Stimulated activated CD4-positive, alpha-beta T cell treated with anti-CD3 and anti-CD28 coated beads, Interleukin-4, amount 100 ng/mL, for 4 hours (primary cell): ENCODE results near the gene LRFN2.

Source experiments
- DNase-seq, 2 experiments: peaks; one replicate each; pipeline ENCODE4 v3.0.0-alpha.2; 2020

Gene LRFN2

DNA sequence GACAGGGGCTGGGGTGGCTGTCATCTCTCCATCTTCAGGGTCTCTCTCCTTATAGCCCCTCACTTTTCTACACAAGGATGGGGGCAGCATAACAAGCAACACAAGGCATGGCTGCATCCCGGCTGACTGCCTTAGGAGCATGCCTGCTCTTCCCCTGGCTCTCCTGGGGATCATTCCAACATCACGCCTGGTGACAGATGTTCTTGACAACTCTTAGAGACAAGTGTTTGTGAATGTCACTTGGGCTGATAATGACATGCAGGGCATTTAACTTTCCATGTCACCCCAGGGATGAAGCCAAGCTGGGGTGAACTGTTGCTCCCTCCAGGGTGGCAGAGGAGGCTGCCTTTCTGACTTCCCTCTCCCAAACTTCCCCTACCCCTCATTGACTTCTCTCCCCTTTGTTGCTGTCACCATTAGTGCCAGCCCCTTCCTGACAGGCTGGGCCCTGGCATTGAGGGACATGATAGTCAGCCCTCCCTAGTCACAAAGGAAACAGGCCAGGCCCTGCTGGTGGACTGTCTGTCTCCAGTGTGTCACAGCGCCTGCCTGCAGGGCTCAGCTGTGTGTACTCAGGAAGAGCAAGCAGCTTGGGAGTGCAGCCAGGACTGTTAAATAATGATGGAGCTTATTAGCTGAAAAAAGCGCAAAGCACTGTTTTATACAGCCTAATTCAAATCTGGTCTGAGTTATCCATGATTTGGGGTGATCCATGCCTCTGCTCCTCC is 161.8 kb downstream of the LRFN2 start:
- DNase-seq, result no peak

DNA sequence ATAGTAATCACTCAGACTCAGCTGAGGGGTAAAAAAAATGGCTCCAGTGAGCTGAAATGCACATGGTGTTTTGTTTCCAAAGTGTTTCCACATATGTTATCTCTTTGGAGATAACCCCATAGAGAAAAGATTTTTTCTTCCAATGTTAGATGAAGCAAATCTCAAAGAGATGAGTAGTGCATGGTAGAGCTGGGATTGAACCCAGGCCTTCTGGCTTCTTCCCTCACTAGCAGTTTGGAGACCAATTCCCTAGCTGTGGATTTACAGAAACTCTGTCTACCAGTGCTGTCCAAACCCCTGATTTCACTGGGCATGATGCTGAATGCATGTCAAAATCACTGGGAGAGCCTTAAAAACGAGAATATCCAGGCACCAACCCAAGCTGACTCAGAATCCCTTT is 165.1 kb downstream of the LRFN2 start:
- no peak for DNase-seq

DNA sequence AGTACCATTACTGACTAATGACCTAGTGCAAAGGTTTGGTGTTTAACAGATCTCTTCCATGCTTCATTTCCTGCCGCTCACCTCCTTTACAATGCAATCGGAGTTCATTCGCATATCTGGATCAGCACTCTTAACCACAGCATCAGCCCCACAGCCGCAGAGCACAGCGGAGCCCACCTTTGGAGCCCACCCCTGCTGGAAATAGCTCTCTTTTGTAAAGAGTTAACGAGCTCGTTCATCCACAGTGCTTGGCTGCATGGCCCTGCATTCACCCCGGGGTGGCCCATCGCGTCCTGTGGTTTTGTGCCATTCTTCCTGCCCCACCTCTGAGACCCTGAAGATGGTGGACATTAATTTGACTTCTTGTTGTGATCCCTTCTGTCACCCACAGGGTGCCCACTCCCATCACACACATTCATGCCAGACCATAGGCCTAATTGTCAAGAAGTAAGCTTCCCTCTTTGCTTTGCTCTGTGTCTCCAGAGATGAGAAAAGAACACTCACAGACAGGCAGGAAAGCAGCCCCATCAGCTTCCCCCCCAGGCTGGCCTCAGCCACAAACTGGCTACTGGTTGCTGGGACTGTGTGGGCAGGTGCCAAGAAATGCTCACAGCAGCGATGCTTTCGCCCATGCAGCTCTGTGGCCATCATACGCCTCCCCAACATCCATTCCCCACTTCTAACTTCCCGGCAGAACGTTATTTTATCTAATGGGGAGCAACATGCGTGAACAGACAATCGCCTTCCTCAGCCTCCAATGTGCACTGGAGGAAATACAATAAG is 167.0 kb downstream of the LRFN2 start:
- DNase-seq, result no peak

DNA sequence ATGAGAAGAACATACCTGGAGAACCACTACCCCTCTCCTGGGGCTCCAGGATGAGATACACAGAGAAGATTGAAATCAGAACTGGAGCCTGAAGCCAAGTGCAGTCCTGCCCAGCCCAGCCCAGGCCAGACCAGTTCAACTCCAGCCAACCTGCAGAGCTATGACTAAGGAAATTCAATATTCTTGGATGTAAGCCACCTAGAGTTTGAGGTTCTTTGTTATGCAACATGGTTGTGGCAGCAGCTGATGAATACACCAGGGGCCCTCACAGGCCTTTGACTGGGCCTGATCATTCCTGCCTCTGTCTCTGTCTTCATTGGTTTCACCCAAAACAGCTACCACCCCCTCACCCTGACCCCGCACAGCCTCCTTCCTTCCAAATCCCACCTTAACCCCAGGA is 167.8 kb downstream of the LRFN2 start:
- no peak for DNase-seq

DNA sequence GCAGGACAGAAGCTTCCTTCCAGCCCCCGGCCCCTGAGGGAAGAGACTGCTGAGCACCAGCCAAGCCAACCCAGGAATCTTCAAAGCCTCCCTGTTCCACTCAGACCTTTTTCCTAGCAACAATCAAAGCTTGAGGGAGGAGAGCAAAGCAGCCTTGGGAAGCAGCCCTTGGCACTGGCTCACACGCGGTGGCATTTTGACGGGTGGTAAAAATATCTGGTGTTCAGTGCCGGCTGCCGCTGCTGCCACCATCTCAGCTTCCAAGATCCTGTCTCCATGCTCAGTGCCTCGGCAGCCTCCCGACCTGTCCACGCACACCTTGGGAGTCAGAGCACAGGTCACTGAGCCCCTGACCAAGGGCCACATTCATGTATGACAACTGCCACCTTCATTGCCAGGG is 170.1 kb downstream of the LRFN2 start:
- DNase-seq, result no peak

DNA sequence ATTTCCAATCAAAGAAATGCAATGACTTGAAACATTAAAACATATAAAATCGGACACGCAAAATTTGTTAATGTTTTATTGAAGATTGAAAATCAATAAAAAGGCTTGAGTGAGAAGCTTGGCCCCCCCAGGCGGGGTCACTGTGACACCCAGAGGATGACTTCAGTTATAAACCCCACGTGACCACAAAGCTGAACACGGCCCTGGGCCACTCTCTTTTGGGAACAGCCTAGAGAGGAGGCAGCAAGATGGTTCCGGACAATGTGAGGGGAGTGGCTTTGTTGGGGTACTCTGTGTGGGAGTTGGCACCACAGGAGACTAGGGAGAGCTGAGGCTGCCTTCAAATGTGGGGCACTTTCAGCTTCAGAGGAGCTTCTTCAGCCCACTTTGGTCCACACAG is 172.5 kb downstream of the LRFN2 start:
- no peak for DNase-seq

DNA sequence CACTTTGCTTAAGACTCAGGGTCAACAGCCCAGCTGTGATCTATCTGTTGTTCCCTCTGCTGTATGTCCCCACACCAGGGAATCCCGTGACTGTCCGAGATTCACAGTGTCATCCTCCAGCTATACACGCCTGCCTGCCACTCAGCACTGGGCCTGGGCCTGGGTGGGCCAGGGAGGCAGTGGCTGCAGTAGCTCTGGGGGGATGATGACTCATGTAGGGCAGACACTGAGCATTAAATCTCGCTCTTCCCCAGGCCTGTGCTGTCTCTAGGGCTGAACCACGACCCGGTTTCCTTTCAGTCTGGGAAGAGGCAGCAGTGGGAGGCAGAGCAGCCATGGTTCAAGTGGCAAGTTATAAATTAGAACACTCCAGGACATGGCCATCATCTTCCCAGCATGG is 173.9 kb downstream of the LRFN2 start:
- DNase-seq, result no peak

DNA sequence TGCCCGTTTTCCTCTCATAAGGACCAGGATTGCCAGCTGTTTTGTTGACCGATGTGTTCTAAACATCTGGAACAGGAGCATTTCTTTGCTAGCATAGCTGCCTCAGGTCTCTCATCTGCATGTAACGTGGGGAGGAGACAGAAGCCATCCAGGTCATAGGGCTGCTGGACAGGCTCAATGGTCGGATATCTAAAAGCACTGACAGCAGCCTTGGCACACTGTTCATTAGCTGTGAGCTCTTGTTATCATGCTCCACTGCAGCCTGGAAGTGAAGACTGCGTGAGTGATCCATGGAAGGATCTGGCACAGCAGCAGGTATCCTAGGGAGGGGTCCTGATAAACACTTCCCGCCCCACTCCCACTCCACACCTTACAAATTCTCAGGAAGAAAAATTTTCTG is 175.3 kb downstream of the LRFN2 start:
- no peak for DNase-seq

DNA sequence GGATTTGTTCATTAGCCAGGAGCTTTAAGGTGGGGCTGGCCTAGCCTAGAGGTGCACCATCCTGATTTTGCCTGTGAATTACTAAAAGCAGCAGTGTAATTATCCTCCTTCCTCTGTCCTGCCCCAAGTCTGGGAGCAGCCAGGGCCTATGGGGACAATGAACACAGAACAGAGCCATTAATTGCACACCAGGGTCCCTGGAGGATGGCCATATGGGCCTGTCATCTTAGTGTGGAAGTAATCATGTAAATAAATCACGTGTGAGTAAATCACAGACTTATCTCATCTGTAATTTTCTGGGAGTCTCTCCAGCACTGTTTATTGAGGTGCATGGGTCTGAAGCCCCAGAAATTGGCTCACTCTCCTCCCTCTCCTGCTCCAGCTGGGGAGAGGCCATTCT is 176.3 kb downstream of the LRFN2 start:
- no peak for DNase-seq

DNA sequence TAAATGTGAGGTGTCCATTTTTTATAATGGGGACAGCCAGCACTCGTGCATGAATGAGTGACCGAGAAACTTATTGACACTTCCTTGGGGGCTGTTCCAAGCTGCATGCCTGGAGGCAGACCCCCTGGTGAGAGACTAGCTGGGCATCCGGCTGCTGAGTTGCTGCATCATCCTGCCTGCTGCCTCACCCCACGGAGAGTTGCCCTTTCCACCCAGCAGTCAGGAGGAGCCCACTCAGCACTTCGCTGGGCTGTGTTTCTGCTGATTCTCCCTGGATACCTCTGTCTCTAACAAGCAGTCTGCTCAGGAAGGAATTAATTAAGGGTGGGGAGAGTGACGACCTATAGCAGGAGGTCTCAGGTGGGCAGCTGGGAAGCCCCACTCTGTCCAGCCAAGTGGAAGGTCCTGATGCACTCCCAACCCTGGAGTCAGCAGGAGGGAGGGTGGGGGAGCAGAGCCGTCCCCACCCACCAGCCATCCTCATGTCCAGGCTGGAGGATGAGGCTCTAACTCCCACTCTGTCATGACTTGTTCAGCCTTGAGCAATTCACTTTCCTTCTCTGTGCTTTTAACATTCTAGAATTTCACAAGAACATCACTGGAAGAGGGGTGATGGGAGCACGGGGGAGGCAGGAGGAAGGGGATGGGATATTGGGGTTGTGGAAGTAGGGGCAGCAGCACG is 177.3 kb downstream of the LRFN2 start:
- DNase-seq, result no peak

DNA sequence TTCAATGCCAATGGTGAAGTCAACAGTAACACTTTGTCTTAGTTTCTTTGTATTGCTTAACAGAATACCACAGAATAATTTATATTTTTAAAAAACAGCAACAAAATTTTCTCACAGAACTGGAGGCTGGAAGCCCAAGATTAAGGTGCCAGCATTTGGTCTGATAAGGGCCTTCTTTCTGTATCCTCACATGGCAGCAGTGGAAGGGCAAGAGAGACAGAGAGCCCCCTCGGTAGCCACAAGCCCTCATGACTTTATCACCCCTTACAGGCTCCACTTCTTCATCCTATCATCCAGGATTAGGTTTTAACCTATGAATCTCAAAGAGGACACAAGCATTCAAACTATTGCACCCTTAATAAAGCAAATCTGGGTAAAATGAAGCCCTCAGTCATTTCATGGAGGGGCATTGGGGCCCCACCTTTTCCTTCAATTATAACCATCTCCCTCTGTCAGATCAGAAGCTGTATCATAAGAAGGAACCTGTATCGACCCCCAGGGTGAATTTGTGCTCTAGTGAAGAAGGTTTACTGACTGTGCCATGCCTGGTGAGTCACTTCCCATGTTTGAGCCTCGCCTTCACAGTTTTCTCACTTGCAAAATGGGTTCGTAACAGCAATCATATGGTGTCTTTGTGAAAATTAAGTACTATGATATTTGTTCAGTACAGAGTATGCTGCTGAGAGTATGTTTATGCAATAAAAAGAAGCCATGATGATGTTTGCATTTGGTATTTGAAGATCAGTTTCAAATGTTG is 178.2 kb downstream of the LRFN2 start:
- DNase-seq, result no peak

DNA sequence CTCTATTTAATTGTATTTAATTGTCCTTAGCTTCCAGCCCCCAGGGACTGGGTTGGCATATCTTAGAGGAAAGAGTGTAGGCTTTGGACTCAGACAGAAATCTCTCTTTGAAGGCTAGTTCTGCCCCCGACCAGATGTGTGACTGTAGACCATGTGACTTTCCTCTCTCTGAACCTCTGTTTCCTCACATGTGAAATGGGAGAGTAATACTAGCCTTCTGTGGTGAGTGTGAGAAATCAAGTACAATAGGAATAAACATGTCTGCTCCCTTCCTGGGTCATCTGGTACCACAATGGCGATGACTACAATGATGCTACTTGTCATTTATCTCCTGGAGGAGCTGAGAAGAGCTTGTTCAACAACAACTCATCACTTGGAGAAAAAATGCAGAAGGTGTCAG is 179.9 kb downstream of the LRFN2 start:
- DNase-seq, result no peak

DNA sequence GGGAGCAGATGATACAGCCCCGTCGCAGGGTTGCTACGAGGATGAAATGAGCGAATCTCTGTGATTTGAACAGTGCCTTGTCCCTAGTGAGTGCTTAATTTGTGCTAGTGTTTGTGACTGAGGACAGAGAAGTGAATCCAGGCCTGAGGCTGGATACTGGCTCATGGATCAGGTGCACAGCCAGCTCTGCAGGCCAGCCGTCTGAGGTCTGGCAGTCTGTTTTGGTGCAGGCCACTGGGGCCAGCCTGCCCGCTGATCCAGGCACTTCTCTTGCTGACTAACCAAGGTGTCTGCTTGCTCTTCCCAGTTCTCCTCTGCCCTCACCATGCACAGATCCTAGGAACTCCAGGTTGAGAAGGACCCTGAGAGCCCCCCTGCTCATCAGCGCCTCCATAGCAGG is 181.0 kb downstream of the LRFN2 start:
- no peak for DNase-seq

DNA sequence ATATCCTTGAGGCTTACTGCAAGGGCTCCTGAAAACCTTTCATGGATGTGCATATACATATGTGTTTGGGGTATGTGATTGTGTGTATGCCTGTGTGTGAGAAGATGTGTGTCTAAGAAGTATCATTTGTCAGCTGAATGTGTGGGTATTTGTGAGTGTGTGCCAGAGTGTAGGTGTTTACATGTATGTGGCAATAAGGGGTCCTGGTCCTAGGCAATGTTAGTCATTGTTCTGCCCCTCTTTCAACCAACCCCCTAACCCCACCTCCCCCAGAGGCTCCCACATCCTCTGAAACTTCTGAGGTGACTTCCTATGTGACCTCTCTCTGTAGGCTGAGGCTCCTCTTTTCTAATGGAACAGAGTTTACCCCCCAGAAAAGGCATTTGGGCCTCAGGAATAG is 186.4 kb downstream of the LRFN2 start:
- no peak for DNase-seq

DNA sequence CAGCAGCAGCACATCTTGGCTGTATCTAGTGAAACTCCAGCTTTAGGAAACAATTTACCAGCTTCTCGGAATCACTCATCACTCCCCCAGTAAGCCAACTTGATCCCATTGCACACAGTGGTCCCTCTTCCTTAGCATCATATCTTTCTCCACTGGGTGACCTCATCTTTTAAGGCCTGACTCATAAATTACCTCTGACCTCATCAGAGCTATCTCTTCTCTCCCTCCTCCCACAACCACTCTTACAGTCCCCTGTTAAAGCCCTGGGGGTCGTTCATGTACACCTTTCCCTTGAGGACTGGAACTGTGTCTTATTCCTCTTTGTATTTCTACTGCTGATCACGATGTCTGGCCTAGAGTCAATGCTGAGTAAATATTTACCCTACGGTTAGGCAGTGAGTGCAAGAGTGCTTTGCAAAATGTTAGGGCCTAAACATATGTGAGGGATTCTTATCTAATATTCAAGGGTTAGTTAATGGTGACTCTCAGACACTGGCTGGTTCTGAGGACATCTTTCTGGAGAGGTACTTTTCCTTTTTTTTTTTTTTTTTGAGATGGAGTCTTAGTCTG is 187.2 kb downstream of the LRFN2 start:
- DNase-seq, result no peak

DNA sequence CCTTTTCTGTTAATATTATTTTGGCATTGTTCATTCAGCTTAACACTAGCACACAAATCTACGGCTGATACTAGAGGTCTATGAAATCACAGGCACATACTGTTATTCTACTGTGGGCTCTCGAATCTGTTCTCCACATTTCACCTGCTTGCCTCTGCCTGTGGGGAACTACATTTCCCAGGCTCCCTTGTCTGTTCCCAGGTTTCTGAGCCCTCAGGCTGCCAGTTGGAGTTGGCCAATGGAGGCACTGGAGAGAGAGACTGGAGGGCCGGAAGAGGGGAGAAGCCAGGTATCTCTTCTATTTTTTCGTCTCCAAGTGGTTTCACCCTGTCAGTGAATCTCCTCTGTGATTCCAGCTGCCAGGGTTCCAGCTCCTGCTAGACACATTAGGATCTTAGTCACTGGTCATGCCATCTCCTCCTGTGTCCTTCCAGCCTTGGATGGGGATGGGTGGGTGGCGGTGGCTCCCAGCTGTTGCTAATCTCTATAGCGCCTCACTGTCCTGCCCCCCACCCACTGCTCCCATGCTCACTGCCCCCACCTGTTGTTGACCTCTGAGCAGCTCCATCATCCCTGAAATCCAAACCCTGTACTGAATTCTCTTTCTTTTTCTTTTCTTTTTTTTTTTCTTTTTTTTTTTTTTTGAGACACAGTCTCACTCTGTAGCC is 188.2 kb downstream of the LRFN2 start:
- DNase-seq, result no peak

DNA sequence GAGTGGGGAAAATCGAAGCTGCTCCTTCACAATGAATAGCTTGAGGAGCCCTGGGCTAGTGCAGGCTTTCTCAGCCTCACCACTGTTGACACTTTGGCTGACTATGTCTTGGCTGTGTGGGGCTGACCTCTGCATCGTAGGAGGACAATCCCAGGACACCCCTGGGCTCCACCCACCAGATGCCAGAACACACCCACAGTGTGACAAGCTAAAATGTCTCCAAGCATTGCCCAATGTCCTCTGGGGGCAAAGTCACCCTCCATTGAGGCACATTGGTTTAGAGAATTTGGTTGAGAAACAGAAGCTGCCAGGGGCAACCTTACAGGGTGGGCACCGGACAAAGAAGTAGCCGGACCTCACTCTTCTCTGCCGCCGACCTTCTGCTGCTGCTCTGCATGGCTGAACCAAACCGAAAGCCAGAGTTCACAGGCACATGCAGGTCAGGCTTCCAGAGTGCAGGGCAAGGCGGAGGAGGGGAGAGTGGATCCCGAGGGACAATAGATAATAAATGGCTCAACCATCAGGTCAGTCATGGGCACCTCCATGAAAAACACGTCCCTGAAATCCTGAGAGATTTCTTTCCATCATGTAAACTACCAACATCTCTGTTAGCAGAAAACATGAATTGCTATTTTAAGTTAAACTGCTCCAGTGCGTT is 189.0 kb downstream of the LRFN2 start:
- DNase-seq, result no peak

DNA sequence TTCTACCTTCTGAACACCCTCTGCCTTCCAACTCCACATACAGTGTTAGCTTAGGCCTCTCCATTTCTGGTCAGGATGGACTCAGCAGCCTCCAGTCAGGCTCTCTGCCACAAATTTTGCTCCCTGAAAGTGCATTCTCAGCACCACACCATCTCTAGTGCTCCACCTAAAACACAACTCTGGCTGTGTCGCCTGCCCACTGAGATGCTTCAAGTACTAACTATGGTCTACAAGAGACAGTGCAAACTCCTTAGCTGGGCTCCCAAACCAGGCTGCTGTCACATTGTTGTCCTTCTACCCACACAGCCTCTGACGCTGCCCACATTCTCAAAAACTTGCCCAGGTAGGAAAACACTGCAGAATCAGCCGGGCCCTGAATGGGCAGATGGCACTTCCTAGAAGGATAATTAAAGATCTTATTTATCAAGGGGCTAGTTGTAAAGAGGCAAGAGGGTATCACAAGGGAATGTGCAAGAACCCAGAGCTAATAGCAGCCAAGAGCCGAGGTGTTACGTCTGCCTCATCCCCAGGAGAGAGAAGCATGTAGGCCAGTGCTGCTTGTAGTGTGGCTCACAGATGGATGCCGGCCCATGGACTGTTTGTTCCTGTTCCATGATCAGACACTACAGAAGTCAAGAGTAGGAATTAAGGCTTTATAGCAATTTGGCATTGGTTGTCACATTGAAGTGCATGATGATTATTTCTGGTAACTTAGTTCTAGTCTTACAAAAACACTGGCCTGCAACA is 189.7 kb downstream of the LRFN2 start:
- DNase-seq, result no peak

DNA sequence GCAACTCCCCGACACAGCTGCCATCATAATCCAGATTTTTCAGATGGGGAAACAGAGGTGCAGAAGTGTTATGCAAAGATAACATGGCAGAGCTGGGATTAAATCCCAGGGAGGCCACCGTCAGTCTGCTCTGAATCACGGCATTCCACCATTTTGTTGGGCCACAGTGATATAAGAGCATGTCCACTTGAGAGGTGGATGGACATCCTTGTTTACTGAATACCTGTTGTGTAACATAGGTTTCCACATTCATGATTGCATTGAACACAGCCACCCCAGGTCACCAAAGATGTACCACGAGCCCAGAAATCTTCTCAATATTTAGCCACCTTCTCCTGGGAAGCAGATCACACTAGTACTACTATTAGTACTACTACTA is 191.5 kb downstream of the LRFN2 start:
- DNase-seq, result no peak

DNA sequence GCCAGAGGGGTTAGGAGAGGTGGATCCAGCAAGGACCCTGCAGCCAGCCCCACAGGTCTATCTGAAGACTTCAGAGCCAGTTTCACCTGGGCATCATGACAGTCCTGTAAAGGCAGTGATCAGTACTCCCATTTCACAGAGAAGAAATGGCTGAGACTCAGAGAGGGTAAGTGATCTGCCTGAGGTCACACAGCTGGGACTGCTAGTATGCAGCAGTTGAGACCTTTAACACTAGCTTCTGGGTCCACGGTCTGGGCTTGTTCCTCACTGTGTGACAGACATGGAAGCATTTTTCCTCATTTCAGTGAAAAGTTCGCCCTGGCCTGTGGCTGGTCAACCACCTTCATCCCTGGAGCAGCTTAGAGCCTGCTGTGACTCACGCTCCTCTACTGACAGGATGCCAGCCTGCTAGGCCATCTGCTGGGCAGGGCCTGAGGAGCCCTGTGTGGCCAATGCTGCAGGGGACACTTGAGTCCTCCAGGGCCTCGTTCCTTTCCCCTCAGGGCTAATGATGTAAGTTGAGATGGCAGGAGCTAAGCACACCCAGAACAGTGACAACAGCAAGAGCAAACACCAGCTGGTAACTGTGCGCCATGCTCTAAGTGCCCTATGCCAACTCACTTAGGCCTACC is 192.0 kb downstream of the LRFN2 start:
- no peak for DNase-seq

DNA sequence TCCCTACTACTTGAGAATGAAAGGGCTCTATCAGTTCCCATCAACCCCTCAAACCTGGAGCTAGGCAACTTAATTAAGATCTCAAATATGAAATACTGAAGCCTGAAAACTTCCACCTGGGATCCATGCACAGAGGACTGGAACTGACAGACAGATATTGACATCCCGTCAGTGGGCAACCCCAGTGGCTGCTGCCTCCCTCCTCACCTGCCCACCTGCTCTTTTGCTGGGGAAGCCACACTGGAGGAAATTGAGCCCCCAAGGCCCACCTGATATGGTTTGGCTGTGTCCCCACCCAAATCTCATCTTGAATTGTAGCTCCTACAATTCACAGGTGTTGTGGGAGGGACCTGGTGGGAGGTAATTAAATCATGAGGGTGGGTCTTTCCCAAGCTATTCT is 192.8 kb downstream of the LRFN2 start:
- no peak for DNase-seq
